Measurements from ENCODE around the gene TNKS2. TPM values are rescaled to one million over a fixed set of nuclear protein-coding genes. Genes with fewer than 3 reads are reported as not detected.

Gene TNKS2
- total RNA-seq, 4 donors from 2014 or later = 27.8 to 47.0 (median 31.3) TPM

DNA sequence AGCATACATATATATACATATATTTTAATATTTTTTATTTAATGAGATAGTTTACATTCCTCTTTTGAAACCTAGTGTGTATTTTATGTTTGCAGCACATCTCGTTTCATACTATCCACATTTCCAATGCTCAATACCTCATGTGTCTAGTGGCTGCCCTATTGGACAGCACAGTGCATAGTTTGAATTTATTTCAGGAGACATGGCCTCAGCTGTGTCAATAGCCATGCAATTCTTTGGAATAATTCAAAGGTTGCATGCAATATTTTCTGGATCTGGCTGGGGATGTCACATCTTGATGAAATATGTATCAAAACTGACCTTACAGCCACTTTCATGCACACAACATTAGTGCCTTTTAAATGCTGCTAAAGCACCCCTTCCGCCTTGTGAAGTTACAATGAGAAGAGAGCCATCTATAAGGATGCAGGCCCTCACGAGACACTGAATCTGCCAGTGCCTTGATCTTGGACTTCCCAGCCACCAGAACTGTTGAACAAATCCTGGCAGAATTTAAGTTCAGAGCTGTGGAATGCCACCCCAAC is 98.1 kb downstream of the TNKS2 start:
- H3K9me3 ChIP-seq = no peaks in the 10 kb centered on the region
- TF ChIP-seq POLR2A (IDR thresholded peaks at IDR 0.05) = no peak
- TF ChIP-seq, protein P1, sequence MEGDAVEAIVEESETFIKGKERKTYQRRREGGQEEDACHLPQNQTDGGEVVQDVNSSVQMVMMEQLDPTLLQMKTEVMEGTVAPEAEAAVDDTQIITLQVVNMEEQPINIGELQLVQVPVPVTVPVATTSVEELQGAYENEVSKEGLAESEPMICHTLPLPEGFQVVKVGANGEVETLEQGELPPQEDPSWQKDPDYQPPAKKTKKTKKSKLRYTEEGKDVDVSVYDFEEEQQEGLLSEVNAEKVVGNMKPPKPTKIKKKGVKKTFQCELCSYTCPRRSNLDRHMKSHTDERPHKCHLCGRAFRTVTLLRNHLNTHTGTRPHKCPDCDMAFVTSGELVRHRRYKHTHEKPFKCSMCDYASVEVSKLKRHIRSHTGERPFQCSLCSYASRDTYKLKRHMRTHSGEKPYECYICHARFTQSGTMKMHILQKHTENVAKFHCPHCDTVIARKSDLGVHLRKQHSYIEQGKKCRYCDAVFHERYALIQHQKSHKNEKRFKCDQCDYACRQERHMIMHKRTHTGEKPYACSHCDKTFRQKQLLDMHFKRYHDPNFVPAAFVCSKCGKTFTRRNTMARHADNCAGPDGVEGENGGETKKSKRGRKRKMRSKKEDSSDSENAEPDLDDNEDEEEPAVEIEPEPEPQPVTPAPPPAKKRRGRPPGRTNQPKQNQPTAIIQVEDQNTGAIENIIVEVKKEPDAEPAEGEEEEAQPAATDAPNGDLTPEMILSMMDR (IDR thresholded peaks at IDR 0.05) = no peak
- no peaks in the 10 kb centered on the region for H3K27me3 ChIP-seq
- no peak overlapping the region for H3K27ac ChIP-seq
- H3K4me3 ChIP-seq = no peak overlapping the region
- DNase-seq = no peak
- no peaks in the 10 kb centered on the region for H3K36me3 ChIP-seq
- no peaks in the 10 kb centered on the region for H3K4me1 ChIP-seq

DNA sequence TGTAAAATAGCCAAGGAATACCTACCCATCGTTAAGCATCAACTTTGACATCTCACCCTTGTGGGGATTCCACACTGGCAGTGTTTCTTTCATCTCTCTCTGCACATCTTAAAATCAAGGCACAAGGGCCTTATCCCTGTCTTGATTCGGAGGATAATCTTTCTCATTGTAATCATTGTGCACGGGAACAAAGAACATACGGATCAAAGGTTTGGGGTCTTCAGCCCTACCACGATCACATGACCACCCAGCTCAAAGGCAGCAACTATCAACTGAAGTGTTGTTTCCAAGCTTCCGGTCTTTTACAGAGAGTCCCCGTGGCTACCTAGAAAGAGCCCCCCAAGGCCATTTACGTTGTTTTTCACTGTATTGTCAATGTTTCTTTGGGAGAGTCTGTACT is 99.2 kb downstream of the TNKS2 start:
- no peak overlapping the region for H3K27ac ChIP-seq
- no peaks in the 10 kb centered on the region for H3K9me3 ChIP-seq
- TF ChIP-seq, protein P1 (IDR thresholded peaks at IDR 0.05) = no peak
- TF ChIP-seq POLR2A (IDR thresholded peaks at IDR 0.05) = no peak
- no peaks in the 10 kb centered on the region for H3K27me3 ChIP-seq
- DNase-seq = no peak
- no peaks in the 10 kb centered on the region for H3K36me3 ChIP-seq
- no peaks in the 10 kb centered on the region for H3K4me1 ChIP-seq
- no peak overlapping the region for H3K4me3 ChIP-seq

DNA sequence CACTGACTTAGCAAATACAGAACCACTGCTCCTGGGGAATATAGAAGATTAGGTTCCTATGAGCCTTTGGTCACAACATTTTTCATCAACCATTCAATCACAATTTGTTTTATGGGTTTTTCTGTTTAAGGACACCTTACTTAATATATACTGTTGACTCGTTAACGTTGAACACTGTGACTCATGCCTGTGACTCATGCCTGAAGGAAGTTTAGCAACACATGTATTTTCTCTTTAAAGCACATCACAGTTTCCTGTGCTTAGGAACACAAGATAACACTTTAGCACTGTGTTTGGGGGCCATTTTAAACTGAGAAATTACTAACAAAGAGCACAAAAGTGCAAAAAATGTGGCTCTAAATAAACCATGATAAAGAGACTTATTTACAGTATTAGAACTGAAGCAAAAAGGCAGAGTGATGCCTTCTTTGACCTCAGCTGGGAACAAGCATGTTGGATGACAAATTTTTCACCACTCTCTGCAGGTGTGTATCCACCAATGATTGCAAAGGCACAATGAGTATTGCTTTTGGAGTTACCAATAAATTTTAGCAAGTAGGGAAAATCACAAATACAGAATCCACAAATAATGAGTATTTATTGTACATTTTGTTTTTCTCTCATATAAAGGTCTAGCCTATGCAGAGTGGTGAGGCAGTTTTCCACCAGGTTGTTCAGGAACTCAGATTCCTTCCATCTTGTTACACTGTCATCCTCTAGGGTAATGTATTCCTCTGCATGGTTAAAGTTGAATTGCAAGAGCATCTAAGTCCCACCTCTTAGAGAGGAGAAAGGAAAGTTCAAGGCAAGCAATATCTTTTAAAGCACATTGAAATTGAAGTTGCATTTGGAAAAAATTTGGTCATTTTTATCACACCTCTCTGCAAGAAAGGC is 103.8 kb downstream of the TNKS2 start:
- TF ChIP-seq POLR2A (IDR thresholded peaks at IDR 0.05) = no peak
- TF ChIP-seq, protein P1 (IDR thresholded peaks at IDR 0.05) = no peak
- peak overlapping the region in 1 of 4 donors; percentile 55 for H3K27ac ChIP-seq
- peak in 1 of 3 donors; percentile 76 for DNase-seq

DNA sequence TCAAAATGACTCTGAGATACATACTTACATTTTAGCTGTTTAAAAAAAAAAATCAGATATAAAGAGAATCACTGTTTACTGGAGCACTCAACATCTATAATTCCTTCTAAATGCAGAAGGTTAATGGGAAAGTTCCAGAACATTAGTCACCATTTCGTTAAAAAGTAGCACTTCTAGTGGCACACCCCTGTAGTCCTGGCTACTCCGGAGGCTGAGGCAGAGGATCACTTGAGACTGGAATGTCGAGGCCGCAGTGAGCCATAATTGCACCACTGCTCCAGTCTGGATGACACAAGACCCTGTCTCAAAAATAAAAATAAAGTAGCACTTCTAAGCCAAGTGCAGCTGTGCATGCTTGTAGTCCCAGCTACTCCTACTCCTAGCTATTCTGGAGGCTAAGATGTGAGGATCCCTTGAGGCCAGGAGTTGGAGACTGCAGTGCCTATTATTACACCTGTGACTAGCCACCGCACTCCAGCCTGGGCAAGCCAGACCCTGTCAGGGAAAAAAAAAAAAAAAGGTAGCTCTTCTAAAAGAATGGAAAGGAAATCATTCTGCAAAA is 108.9 kb downstream of the TNKS2 start:
- no peak overlapping the region for H3K27ac ChIP-seq
- no peaks in the 10 kb centered on the region for H3K4me1 ChIP-seq
- H3K27me3 ChIP-seq = no peaks in the 10 kb centered on the region
- TF ChIP-seq POLR2A (IDR thresholded peaks at IDR 0.05) = no peak
- TF ChIP-seq, protein P1 (IDR thresholded peaks at IDR 0.05) = no peak
- H3K4me3 ChIP-seq = no peak overlapping the region
- DNase-seq = no peak
- H3K36me3 ChIP-seq = no peaks in the 10 kb centered on the region
- no peaks in the 10 kb centered on the region for H3K9me3 ChIP-seq

More for the DNA sequence above, 103.8 kb downstream of the TNKS2 start:
- no peaks in the 10 kb centered on the region for H3K4me1 ChIP-seq
- H3K36me3 ChIP-seq = no peaks in the 10 kb centered on the region
- H3K27me3 ChIP-seq = no peaks in the 10 kb centered on the region
- no peaks in the 10 kb centered on the region for H3K9me3 ChIP-seq
- H3K4me3 ChIP-seq = no peak overlapping the region

DNA sequence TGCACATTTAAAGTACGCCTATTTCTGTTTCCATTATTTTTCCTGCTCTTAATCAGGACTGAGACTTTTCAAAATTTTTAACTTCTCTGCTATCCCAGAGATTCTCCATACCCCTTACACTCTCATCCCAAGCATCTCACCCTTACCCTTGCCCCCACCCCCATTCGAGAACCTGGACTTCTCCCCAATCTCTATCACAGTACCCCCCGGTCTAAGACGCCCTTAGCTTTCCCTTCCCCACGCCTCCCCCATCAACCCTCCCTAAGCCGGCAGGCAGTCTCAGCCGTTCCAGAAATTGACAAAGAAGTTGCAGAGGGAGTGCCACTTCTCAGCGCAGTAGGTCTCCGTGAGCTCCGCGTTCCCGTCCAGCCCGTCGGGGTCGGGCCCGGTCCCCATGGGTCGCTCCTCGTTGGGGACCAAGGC is 109.7 kb downstream of the TNKS2 start:
- H3K27ac ChIP-seq = peak overlapping the region; percentile 57 to 86 (median 69)
- no peak for DNase-seq
- no peak for TF ChIP-seq POLR2A (IDR thresholded peaks at IDR 0.05)
- TF ChIP-seq, protein P1 (IDR thresholded peaks at IDR 0.05) = no peak
- peak overlapping the region; percentile 68 to 89 (median 85) for H3K4me3 ChIP-seq
- H3K4me1 ChIP-seq = no peaks in the 10 kb centered on the region
- H3K36me3 ChIP-seq = no peaks in the 10 kb centered on the region
- no peaks in the 10 kb centered on the region for H3K27me3 ChIP-seq
- no peaks in the 10 kb centered on the region for H3K9me3 ChIP-seq

Measured in Peyer's patch (tissue), 4 donors.